SK-N-SH (cell line): ENCODE data around the gene TP53BP1. TPM values are rescaled to one million over a fixed set of nuclear protein-coding genes. Genes with fewer than 3 reads are reported as not detected.

Source experiments
- CTCF ChIA-PET: fragments of 300-600, 350-600 bp; formaldehyde crosslinking; extraction: SDS; loops from one replicate; lab custom pipeline; 2021; lab: Yijun Ruan, JAX
- POLR2A ChIA-PET: fragments of 350-600 bp; sonication (Branson Sonifier 250); formaldehyde crosslinking; extraction: SDS; loops from one replicate; lab custom pipeline; 2020; ENCODE audit warnings: antibody characterized with exemption, inconsistent platforms; lab: Yijun Ruan, JAX
- DNase-seq: peaks from one replicate; pipeline ENCODE4 v3.0.0; 2012
- H2AFZ ChIP-seq: fragments of 200-600 bp; sonication (generic); 2 replicates; pipeline ENCODE4 v1.8.1; 2016; ENCODE audit warnings: antibody characterized with exemption, mild to moderate bottlenecking, low read depth
- H3F3A ChIP-seq: fragments of 200-600 bp; sonication (generic); replicated peaks from 2 replicates; pipeline ENCODE3; 2016; ENCODE audit warnings: antibody characterized with exemption, mild to moderate bottlenecking; ENCODE audit not compliant: insufficient read depth
- H3K27ac ChIP-seq, 2 experiments: fragments of 200-500 bp in 1 of 2; fragments of 200-600 bp in 1 of 2; sonication (Bioruptor generic) in 1 of 2; sonication (generic), shearing (Covaris generic) in 1 of 2; 2 replicates each; pipeline versions ENCODE4 v1.5.1 to v1.6.1; 2014 to 2016; ENCODE audit warnings: low read depth in 2 of 2, inconsistent platforms in 1 of 2, low read length in 1 of 2, mild to moderate bottlenecking in 1 of 2, mixed read lengths in 1 of 2
- H3K27me3 ChIP-seq: fragments of 200-600 bp; sonication (generic), shearing (Covaris generic); 2 replicates; pipeline ENCODE4 v1.6.1; 2016; ENCODE audit warnings: mixed run types; ENCODE audit not compliant: insufficient read depth
- H3K36me3 ChIP-seq, 2 experiments: fragments of 200-500 bp in 1 of 2; fragments of 200-600 bp in 1 of 2; sonication (Bioruptor generic) in 1 of 2; sonication (generic) in 1 of 2; replicated peaks in 1 of 2; 2 replicates each; pipeline versions ENCODE3 to v1.5.1; 2014 to 2016; ENCODE audit warnings: low read length in 1 of 2, mild to moderate bottlenecking in 1 of 2; ENCODE audit not compliant: insufficient read depth in 2 of 2, control insufficient read depth in 1 of 2
- H3K4me1 ChIP-seq, 2 experiments: fragments of 200-500 bp in 1 of 2; fragments of 200-600 bp in 1 of 2; sonication (Bioruptor generic) in 1 of 2; sonication (generic), shearing (Covaris generic) in 1 of 2; 2 replicates each; pipeline versions ENCODE4 v1.5.1 to v1.6.1; 2014 to 2016; ENCODE audit warnings: low read depth in 1 of 2, low read length in 1 of 2, mixed run types in 1 of 2; ENCODE audit not compliant: insufficient read depth in 2 of 2, control insufficient read depth in 1 of 2
- H3K4me2 ChIP-seq: fragments of 200-600 bp; sonication (generic), shearing (Covaris generic); 2 replicates; pipeline ENCODE4 v1.6.1; 2017; ENCODE audit warnings: mixed run types
- H3K4me3 ChIP-seq, 2 experiments: fragments of 200-500 bp in 1 of 2; fragments of 200-600 bp in 1 of 2; sonication (Bioruptor generic) in 1 of 2; sonication (generic), shearing (Covaris generic) in 1 of 2; 2 replicates each; pipeline versions ENCODE4 v1.5.1 to v1.8.1; 2014 to 2016; ENCODE audit warnings: low read depth in 2 of 2, inconsistent platforms in 1 of 2, low read length in 1 of 2, mild to moderate bottlenecking in 1 of 2, mixed read lengths in 1 of 2, moderate library complexity in 1 of 2
- H3K79me2 ChIP-seq: fragments of 200-600 bp; sonication (generic); 2 replicates; pipeline ENCODE4 v1.8.1; 2017; ENCODE audit warnings: mild to moderate bottlenecking; ENCODE audit not compliant: insufficient read depth
- H3K9ac ChIP-seq: fragments of 200-600 bp; sonication (generic); 2 replicates; pipeline ENCODE4 v1.6.1; 2017; ENCODE audit warnings: mixed run types
- H3K9me2 ChIP-seq: fragments of 200-600 bp; sonication (generic); 2 replicates; pipeline ENCODE4 v1.6.1; 2017; ENCODE audit warnings: mixed run types
- H3K9me3 ChIP-seq: fragments of 200-600 bp; sonication (generic); 2 replicates; pipeline ENCODE4 v1.6.1; 2017; ENCODE audit warnings: mixed run types, mild to moderate bottlenecking, moderate library complexity
- H4K20me1 ChIP-seq: fragments of 200-600 bp; sonication (generic); 2 replicates; pipeline ENCODE4 v1.6.1; 2017; ENCODE audit warnings: mild to moderate bottlenecking, mixed run types; ENCODE audit not compliant: insufficient read depth
- ELF1 ChIP-seq: IDR thresholded peaks from 2 replicates; pipeline ENCODE4 v1.4.0; 2012
- EP300 ChIP-seq, 2 experiments: IDR thresholded peaks; 2 replicates each; pipeline versions ENCODE4 v1.4.0 to v1.6.1; 2012; ENCODE audit warnings: borderline replicate concordance in 1 of 2, low read depth in 1 of 2, low read length in 1 of 2
- EZH2phosphoT487 ChIP-seq: fragments of 200-600 bp; sonication (generic); IDR thresholded peaks from 2 replicates; pipeline ENCODE4 v1.6.1; 2017; ENCODE audit warnings: low read depth, mixed run types, mild to moderate bottlenecking, antibody characterized with exemption, moderate library complexity, borderline replicate concordance
- FOSL2 ChIP-seq: IDR thresholded peaks from 2 replicates; pipeline ENCODE4 v1.4.0; 2012; ENCODE audit warnings: low read depth, mild to moderate bottlenecking, moderate library complexity, borderline replicate concordance
- FOXJ3 ChIP-seq: sonication (generic); formaldehyde crosslinking; IDR thresholded peaks from 2 replicates; pipeline ENCODE4 v1.5.1; 2020; ENCODE audit warnings: mild to moderate bottlenecking, missing genetic modification reagents
- FOXM1 ChIP-seq: IDR thresholded peaks from 2 replicates; pipeline ENCODE4 v1.4.0; 2012; ENCODE audit warnings: low read depth, mild to moderate bottlenecking
- GATA2 ChIP-seq: sonication (generic); formaldehyde crosslinking; IDR thresholded peaks from 2 replicates; pipeline ENCODE4 v1.5.0; 2020; ENCODE audit warnings: mild to moderate bottlenecking, missing genetic modification reagents
- JUND ChIP-seq: IDR thresholded peaks from 2 replicates; pipeline ENCODE4 v1.4.0; 2012
- MEF2A ChIP-seq: IDR thresholded peaks from 2 replicates; pipeline ENCODE4 v1.4.0; 2012; ENCODE audit warnings: low read depth, borderline replicate concordance
- MXI1 ChIP-seq: IDR thresholded peaks from 2 replicates; pipeline ENCODE4 v1.6.1; 2012; ENCODE audit warnings: mild to moderate bottlenecking, low read depth, low read length, improper control_type of control experiment
- NFIC ChIP-seq: IDR thresholded peaks from 2 replicates; pipeline ENCODE4 v1.4.0; 2012; ENCODE audit warnings: borderline replicate concordance
- NRF1 ChIP-seq: IDR thresholded peaks from 2 replicates; pipeline ENCODE4 v1.6.1; 2012; ENCODE audit warnings: low read depth, mild to moderate bottlenecking, low read length
- RCOR1 ChIP-seq: fragments of 150-350 bp; IDR thresholded peaks from 2 replicates; pipeline ENCODE4 v1.6.1; 2017; ENCODE audit warnings: antibody characterized with exemption, low read length
- RFX5 ChIP-seq: IDR thresholded peaks from 2 replicates; pipeline ENCODE4 v1.6.1; 2012; ENCODE audit warnings: mild to moderate bottlenecking, improper control_type of control experiment, low read length
- RXRA ChIP-seq: IDR thresholded peaks from 2 replicates; pipeline ENCODE4 v1.4.0; 2012; ENCODE audit warnings: low read depth, mild to moderate bottlenecking, borderline replicate concordance
- SMC3 ChIP-seq: IDR thresholded peaks from 2 replicates; pipeline ENCODE4 v1.6.1; 2012; ENCODE audit warnings: low read depth, low read length, improper control_type of control experiment
- TAF1 ChIP-seq: IDR thresholded peaks from 2 replicates; pipeline ENCODE4 v1.6.1; 2012; ENCODE audit warnings: low read depth, mild to moderate bottlenecking, low read length, moderate library complexity, borderline replicate concordance
- TCF12 ChIP-seq: IDR thresholded peaks from 2 replicates; pipeline ENCODE4 v1.4.0; 2012
- TEAD4 ChIP-seq: IDR thresholded peaks from 2 replicates; pipeline ENCODE4 v1.4.0; 2012; ENCODE audit warnings: mild to moderate bottlenecking, borderline replicate concordance; ENCODE audit not compliant: insufficient read depth
- WGBS: methylation state at CpG from one replicate; pipeline ENCODE4 v1.1.6; 2017; ENCODE audit warnings: low lambda C conversion rate; 5-methylcytosine and 5-hydroxymethylcytosine counted together
- polyA plus RNA-seq, 3 experiments: library from polyadenylated mRNA; depleted of rRNA; stranded (reverse); fragments of >200 nt; gene quantifications; 2 replicates each; pipeline ENCODE4 v1.2.3, GENCODE V29; 2012
- TF ChIP-seq, protein P1 (sequence below): IDR thresholded peaks from 2 replicates; pipeline ENCODE4 v1.4.0; 2012; ENCODE audit warnings: low read depth
- TF ChIP-seq, protein P2 (sequence below): IDR thresholded peaks from 2 replicates; pipeline ENCODE4 v1.6.1; 2012; ENCODE audit warnings: mild to moderate bottlenecking, low read depth, low read length, moderate library complexity
- TF ChIP-seq, protein P3 (sequence below): fragments of 200-600 bp; sonication (generic); IDR thresholded peaks from 2 replicates; pipeline ENCODE4 v1.6.1; 2017; ENCODE audit warnings: antibody characterized with exemption, mild to moderate bottlenecking, moderate library complexity
- TF ChIP-seq, protein P4 (sequence below): IDR thresholded peaks from 2 replicates; pipeline ENCODE4; 2012

Gene TP53BP1
- polyA plus RNA-seq, 1 of the 3 experiments (the other 2 are of a cell fraction), result 27.1 TPM

DNA sequence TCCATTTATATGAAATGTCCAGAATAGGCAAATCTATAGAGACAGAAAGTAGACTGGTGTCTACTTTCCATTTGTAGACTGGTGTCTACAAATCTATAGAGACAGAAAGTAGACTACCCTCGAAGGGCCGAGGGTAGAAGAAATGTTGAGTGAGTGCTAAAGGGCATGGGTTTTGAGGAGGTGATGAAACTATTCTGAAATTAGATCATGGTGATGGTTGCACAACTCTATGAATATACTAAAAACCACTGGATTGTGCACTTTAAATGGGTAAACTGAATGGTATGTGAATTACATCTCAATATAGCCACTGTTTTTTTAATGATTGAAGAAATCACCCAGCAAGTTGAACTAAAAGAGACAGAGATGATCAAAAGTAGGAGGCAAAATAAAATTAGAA, 27.9 kb downstream of the TP53BP1 start (continued):
- TF ChIP-seq MEF2A (no peak), FOSL2 (no peak), NRF1 (no peak), MXI1 (no peak), TCF12 (no peak)
- TF ChIP-seq, protein P1, sequence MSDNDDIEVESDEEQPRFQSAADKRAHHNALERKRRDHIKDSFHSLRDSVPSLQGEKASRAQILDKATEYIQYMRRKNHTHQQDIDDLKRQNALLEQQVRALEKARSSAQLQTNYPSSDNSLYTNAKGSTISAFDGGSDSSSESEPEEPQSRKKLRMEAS, result no peak

DNA sequence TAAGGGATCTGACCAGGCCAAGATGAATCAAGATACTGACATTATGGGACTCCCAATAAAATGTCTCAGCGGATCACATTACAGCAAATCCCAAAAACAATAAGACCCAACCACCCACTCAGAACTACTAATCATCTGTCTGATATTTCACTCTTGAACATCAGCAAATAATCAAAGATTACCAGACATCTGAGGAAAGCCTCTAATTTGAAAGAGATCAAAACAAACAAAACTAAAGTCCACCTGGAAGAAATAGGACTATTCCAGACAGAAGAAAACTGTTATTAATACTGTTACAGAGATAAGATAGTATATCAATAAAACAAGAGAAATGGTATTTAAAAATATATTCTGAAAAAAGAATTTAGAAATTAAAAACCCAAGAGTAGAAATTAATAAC, 29.0 kb downstream of the TP53BP1 start:
- Histone ChIP-seq H3K9me2 (no peaks in the 10 kb centered on the region), H3K4me3 (no peak overlapping the region), H3K4me1 (no peaks in the 10 kb centered on the region), H3F3A (peaks cover 9% of the 10 kb centered on the region), H3K9me3 (no peaks in the 10 kb centered on the region), H3K36me3 (peaks cover 31 to 75% of the 10 kb centered on the region in 2 experiments), H3K79me2 (peaks cover 12% of the 10 kb centered on the region), H3K9ac (no peak overlapping the region), H4K20me1 (no peaks in the 10 kb centered on the region; the same call in 1 of the 2 replicates), H3K27me3 (no peaks in the 10 kb centered on the region), H3K4me2 (no peak overlapping the region), H3K27ac (no peak overlapping the region), H2AFZ (no peak overlapping the region)
- DNase-seq, result no peak
- TF ChIP-seq NRF1 (no peak), RXRA (no peak), GATA2 (no peak), RCOR1 (no peak), ELF1 (no peak), TEAD4 (no peak), FOXJ3 (no peak), SMC3 (no peak)
- ChIA-PET POLR2A (no interaction called here), CTCF (no interaction called here)
- 100% methylated on average over 1 of the region's 1 CpG for WGBS

DNA sequence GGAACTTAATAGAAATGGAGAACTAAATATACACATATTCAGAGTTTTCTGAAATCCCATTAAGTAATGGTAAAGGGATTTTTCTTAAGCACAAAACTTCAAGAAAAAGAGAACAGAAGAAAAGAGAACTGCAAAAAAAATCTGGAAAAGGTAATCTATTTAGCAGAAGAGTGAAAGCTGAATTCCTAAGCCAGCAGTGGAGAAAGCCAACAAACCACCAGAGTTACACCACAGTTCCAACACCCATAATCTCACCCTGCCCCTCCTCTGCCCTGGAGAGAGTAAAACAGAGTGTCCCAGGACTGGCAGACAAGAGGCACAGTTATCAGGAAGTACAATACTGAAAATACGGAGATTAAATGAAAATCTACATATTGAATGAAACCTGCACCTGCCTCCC, 29.4 kb downstream of the TP53BP1 start:
- TF ChIP-seq RFX5 (no peak), NFIC (no peak), JUND (no peak), MEF2A (no peak), TCF12 (no peak), TAF1 (no peak), FOXM1 (no peak), EZH2phosphoT487 (no peak), EP300 (IDR thresholded peaks at IDR 0.05; ENCODE audit: borderline replicate concordance in 1 of 2, low read depth in 1 of 2, low read length in 1 of 2) (no peak)
- TF ChIP-seq, protein P2, sequence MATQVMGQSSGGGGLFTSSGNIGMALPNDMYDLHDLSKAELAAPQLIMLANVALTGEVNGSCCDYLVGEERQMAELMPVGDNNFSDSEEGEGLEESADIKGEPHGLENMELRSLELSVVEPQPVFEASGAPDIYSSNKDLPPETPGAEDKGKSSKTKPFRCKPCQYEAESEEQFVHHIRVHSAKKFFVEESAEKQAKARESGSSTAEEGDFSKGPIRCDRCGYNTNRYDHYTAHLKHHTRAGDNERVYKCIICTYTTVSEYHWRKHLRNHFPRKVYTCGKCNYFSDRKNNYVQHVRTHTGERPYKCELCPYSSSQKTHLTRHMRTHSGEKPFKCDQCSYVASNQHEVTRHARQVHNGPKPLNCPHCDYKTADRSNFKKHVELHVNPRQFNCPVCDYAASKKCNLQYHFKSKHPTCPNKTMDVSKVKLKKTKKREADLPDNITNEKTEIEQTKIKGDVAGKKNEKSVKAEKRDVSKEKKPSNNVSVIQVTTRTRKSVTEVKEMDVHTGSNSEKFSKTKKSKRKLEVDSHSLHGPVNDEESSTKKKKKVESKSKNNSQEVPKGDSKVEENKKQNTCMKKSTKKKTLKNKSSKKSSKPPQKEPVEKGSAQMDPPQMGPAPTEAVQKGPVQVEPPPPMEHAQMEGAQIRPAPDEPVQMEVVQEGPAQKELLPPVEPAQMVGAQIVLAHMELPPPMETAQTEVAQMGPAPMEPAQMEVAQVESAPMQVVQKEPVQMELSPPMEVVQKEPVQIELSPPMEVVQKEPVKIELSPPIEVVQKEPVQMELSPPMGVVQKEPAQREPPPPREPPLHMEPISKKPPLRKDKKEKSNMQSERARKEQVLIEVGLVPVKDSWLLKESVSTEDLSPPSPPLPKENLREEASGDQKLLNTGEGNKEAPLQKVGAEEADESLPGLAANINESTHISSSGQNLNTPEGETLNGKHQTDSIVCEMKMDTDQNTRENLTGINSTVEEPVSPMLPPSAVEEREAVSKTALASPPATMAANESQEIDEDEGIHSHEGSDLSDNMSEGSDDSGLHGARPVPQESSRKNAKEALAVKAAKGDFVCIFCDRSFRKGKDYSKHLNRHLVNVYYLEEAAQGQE, result no peak
- TF ChIP-seq, protein P3, sequence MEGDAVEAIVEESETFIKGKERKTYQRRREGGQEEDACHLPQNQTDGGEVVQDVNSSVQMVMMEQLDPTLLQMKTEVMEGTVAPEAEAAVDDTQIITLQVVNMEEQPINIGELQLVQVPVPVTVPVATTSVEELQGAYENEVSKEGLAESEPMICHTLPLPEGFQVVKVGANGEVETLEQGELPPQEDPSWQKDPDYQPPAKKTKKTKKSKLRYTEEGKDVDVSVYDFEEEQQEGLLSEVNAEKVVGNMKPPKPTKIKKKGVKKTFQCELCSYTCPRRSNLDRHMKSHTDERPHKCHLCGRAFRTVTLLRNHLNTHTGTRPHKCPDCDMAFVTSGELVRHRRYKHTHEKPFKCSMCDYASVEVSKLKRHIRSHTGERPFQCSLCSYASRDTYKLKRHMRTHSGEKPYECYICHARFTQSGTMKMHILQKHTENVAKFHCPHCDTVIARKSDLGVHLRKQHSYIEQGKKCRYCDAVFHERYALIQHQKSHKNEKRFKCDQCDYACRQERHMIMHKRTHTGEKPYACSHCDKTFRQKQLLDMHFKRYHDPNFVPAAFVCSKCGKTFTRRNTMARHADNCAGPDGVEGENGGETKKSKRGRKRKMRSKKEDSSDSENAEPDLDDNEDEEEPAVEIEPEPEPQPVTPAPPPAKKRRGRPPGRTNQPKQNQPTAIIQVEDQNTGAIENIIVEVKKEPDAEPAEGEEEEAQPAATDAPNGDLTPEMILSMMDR, result no peak
- TF ChIP-seq, protein P4, sequence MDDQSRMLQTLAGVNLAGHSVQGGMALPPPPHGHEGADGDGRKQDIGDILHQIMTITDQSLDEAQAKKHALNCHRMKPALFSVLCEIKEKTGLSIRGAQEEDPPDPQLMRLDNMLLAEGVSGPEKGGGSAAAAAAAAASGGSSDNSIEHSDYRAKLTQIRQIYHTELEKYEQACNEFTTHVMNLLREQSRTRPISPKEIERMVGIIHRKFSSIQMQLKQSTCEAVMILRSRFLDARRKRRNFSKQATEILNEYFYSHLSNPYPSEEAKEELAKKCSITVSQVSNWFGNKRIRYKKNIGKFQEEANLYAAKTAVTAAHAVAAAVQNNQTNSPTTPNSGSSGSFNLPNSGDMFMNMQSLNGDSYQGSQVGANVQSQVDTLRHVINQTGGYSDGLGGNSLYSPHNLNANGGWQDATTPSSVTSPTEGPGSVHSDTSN, result no peak
- Histone ChIP-seq H3K27me3 (no peaks in the 10 kb centered on the region), H3K36me3 (peaks cover 26 to 76% of the 10 kb centered on the region in 2 experiments), H4K20me1 (no peaks in the 10 kb centered on the region; the same call in 1 of the 2 replicates), H3K9me3 (no peaks in the 10 kb centered on the region), H3K4me1 (no peaks in the 10 kb centered on the region), H3K4me3 (no peak overlapping the region), H3F3A (peaks cover 9% of the 10 kb centered on the region), H3K79me2 (peaks cover 9% of the 10 kb centered on the region), H2AFZ (no peak overlapping the region), H3K27ac (no peak overlapping the region), H3K9ac (no peak overlapping the region), H3K9me2 (no peaks in the 10 kb centered on the region), H3K4me2 (no peak overlapping the region)
- CTCF ChIA-PET, result no interaction called here
- WGBS, result 93% methylated on average over 1 of the region's 1 CpG
- no peak for DNase-seq
- POLR2A ChIA-PET, result no interaction called here
